HG03439 (cell line): ENCODE measurements around the gene PCSK6.
"Not testable (repeated sequence)": the region's sequence is repeated elsewhere in the genome, so short reads cannot be mapped to it uniquely, and the experiment has no call there.

Source experiments
- ATAC-seq: cut with Tn5 transposase; IDR thresholded peaks from one replicate; pipeline ENCODE4 v1.9.1; 2021; ENCODE audit warnings: mild to moderate bottlenecking, moderate library complexity; ENCODE audit not compliant: unreplicated experiment

PCSK6 gene

DNA sequence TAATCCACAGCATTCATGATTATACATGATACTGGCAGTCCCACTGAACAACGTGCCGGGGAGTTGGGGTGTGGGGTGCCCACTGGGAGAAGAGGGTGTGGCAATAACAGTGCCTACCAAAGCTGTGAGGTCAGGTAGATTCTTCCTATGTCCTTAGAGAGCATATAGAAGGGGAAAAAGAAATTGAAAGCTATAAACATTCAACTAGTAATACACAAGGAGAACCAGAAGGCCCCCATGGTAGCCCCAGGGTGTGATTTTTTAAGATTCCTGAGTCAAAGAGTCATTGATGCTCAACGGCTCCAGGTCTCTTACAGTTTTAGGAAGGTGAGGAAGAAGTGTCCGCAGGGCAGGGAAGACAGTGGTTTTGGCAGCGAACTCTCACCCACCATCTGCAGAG lies 25.8 kb downstream of the PCSK6 start:
- ATAC-seq: not testable (repeated sequence)

DNA sequence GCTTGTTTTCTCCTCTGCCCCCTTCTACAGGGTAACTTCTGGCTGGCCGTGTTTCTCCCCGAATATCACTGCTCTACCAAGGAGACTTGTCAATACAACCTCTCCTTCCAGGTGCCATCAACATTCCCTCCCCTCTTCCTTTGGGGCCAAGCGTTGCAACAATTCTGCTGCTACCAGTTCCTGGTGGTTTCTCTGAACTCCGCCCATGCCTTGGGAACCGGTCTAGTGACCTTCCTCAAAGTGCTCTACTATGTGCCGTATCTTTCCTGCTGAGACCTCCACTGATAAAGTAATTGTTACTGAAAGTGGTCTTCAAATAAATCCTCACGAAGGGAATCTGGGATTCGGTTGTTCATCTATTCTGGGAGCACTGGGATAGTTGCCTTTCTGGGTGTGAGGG lies 26.2 kb downstream of the PCSK6 start:
- no peak for ATAC-seq

DNA sequence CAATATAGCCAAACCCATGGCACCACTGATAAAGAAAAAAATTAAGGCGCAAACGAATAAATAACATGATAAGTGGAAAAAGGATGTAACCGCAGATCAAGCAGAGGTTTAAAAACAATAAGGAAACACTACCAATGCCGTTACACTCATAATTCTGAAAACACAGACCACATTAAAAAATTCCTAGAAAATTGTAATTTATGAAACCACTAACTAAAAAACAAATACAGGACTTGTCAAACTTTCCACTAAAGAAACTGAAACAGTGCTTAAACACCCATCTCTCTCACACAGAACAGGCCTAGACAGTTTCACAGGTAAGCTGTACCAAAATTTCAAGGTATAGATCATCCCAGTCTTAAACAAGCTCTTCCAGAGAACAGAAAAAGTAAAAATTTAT lies 28.4 kb downstream of the PCSK6 start:
- no peak for ATAC-seq

DNA sequence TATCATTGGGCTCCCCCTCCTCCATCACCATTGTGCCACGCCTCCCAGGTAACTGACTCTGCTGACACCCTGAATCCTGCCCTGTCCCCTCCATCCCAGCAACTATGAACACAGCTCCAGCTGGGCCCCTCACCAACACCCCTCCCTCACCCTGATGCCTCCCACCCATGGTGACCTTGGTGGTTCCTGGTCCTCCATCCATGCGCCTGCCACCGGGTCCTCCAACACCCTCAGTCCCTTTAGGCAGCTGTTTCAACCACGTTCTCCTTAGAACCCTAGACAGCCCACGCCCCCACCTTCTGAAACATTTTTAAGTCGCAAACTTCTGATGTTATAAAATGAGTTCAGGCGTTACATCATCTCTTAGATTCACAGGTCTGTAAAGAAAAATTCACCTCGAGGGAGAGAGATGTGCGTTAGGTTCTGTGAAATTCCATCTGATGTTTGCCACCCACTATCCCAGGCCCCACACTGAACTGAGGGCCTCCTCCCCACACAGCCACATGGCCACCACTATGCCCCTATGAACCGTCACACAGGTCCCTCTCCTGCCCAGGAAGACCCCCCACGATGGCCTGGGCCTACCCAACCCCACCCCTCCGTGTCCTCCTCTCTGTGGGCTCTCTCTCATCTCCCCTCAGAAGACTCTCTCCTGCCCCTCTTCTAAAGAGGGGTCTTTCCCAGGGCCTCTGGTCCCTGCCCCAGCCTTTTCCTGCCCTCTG lies 29.8 kb downstream of the PCSK6 start:
- ATAC-seq: no peak

DNA sequence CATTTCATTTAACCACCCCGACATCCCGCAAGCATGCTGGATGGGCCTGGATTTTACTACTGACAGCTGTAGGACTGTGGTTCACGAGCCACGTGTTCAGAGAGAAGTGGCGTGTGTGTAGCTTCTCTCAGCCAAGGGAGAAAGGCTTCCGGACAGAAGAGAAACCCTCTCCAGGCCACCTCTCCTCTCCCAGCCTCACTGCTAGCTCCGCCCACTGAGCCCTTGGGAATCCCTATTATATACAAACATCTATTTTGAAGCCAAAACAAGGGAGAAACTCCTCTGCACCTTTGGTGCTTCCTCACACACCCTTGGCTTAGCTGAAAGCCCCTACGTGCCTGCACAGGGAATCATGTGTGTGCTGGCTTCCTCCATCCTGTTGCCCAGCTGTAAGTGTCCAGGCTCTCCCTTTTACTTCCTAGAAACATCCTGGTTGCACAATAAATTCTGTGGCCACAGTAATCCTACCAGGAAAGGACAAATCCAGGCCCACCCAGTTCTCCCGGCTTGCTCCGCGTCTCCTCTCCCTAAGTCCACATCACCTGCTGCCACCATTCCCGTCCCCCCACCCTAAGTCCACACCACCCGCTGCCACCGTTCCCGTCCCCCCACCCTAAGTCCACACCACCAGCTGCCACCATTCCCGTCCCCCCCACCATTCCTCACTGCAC lies 30.5 kb downstream of the PCSK6 start:
- ATAC-seq: no peak

DNA sequence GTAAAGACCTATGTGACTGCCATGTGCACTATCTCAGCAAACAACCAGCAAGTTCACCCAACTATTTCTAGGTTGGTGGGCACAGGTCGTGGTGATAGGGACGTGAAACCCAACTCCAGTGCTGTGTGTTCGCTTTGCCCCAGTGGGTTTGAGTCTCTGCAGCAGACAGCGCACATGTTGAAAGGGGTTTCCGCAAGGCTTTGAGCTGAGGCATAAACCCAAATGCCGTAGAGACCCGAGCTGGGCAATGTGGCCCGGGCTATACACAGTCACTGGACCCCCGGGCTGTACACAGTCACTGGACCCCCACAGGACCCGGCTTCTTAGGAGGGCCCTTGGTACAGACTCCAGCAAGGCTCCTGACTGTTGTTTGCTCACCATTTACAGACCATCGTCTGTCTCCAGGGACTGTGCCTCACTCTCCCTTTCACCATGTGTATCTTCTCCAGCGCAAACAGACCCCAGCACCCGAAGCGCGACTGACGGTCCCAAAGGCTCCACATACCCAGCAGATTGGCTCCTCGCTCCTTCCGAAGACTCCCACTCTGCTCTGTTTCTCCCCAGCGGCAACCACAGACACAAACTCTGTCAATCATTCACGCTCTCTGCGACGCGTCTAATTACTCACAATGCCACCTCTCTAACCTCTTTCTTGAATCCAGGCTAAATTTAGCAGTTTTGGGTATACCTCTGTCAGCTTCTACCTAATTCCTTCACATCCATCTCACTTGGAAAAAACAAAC lies 31.2 kb downstream of the PCSK6 start:
- ATAC-seq: no peak

DNA sequence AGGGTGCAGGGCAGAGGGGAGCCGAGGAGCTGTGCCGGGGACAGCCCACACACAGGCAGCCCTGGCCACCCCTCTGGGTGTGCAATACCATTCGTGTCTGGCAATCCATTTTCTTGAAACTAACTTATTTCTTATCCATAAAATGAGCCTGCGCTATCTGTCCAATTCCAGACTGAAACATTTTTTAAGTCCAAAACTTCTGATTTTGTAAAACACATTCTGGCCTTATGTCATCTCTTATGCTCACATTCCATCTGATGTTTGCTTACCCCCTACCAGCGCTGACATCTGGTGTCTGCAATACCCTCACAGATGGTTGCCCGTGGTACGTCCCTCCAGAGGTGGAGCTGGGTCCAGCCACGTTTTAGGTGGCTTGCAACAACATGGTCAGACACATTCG lies 31.8 kb downstream of the PCSK6 start:
- ATAC-seq: no peak

DNA sequence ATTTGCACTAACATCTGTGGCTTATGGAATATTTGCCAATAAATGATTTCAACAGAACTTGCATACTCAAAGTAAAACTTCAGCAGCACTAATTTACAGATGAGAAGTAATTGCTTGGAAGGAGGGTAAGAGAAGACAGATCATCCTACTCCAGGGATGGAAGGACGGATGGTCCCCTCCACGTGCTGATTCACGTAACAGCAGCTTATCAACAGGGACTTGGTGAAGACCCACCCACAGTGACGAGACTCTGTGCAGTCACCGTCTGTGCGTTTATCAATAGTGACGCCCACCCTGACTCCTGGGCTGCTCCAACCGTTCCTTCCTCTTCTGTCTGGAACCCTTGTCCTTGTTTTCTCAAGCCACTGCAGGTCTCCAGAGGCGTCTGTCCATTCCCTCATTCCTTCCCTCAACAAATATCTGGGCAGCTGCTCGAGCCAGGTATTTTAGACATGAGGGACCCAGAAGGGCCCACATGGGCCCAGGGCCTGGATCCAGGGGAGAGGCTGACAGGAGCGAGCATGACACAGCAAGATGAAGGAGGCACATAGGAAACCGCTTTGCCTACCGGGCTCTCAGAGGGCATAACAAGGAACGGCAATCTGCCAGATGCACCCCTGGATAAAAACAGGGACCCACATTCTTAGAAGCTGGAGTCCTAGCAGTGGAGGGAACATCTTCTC lies 33.3 kb downstream of the PCSK6 start:
- ATAC-seq: no peak

DNA sequence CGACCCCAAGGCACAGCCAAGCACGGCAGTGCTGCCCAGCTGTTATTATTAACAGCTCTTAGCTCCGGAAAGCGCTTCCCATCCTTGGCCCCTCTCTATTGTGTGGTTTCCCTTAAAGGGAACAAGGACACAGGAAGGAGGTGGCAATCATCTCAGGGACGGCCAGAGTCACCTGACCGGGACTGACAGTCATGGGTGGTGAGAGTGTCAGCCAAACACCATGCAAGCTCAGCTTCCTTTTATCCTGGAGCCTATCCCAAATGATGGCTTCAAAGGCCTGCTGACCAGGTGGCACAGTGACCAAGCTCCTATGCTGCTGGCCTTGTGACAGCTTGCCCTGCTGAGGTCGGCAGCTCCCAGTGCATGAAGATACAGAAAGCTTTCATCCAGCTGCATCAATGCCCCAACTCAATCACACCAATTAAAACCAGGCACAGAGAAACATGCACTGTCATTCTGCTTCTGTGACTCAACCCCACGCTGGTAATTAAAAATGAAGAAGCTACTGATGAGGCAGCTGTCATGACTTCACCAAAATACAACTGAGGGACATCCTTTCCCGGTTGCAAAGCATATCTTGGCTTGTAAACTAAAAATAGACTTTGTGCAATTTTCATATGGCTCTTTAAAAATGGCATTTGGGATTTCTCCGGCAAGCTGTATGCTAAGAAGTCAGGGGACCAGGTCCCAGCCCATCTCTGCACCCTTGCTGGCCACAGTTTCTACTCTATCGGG lies 34.0 kb downstream of the PCSK6 start:
- no peak for ATAC-seq

DNA sequence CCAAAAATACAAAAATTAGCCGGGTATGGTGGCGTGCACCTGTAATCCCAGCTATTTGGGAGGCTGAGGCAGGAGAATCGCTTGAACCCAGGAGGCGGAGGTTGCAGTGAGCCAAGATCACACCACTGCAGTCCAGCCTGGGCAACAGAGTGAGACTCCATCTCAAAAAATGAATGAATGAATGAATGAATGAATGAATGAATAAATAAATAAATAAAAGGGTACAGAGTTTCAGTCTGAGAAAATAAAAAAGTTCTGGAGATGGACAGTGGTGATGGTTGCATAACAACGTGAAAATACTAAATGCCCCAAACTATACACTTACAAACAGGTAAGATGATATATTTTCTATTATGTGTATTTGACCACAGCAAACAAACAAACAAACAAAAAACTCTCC lies 34.7 kb downstream of the PCSK6 start:
- not testable (repeated sequence) for ATAC-seq

DNA sequence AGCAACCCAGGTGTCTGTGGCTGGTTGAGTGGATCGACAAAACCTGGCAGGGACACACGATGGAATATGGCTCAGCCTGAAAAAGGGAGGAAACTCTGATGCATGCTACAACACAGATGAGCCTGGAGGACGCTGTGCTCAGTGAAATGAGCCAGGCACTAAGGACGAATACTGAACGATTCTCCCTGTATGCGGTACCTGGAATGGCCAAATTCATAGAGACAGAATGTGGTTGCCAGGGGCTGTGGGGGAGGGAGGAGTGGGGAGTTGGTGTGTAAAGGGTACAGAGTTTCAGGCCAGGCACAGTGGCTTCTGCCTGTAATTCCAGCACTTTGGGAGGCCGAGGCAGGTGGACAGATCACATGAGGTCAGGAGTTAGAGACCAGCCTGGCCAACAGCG lies 35.1 kb downstream of the PCSK6 start:
- no peak for ATAC-seq

DNA sequence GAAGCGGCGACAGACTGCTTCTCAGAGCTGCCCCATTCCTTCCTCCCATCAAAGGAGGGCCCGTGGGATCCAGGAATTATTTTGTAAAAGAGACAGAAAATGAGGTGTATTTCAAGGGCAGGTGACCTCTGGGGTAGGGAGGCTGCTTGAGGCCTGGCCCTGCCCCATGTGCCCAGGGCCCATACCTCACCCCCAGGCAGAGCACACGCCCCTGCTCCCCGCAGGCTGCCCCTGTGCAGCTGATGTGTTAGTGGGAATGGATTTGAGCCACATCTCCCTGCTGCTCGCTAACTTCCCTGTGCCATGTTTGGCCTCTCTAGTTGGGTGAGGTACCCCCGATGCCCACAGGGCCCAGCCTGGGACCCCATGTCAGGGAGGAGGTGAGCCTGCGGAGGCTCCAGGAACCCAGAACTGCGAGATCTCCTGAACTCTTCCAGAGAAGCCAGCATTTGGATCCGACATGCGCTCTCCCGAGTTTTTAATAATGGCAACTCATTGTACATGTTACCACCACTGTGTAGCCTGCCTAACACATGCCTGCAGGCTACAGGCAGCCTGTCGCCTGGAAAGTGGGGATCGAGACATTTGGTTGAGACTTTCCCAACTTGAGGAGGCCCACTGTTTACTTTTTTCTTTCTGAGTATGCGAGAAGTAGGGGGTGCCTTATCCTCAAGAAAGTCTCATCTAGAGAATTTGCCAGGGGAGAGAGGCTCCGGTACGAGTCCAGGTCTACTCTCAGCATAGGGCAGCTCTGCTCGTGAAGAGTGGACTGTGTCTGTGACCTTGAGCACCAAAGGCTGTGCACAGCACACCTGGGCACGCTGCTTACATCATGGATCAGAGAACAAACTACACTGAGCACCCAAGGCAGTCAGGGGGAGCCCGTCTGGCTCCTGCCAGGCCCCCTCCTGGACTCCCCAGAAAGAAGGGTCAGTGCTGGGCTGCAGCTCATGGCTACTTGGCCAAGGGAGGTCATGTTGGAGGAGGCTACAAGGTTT lies 36.1 kb downstream of the PCSK6 start:
- no peak for ATAC-seq

DNA sequence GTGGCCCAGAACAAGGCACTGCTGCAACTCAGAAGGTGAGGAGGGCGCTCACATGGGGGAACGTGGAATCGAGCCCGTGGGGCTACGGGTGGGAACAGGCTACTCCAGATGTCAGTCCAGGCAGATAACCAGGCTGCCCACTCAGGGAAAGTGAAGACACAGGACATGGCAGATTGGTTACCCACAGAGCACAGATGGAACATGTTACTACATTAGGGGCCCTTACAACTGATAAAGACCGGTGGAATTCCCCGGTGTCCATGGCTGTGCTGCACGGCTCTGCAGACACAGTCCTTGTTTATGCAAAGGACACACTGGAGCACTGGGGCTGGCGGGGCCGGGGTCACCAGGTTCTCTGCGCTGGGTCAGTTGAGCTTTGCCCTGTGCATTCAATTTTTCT lies 36.9 kb downstream of the PCSK6 start:
- no peak for ATAC-seq

DNA sequence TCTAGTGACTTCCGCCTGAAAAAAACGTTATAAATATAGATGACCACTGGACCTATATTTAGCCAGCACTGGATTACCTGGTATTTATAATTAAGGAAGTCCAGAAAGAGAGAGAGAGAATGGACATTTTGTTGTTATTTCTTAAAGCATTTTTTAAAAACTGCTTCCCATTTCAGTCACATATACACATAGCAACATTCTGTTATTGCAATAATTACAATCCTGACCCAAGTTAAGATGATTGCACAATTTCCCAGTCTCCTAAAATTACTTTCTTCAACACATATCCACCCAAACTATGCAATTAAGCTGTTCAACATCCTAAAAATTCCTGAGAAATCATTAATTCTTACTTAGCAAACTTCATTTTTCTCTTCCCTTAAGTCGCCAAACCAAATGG lies 37.7 kb downstream of the PCSK6 start:
- ATAC-seq: no peak

DNA sequence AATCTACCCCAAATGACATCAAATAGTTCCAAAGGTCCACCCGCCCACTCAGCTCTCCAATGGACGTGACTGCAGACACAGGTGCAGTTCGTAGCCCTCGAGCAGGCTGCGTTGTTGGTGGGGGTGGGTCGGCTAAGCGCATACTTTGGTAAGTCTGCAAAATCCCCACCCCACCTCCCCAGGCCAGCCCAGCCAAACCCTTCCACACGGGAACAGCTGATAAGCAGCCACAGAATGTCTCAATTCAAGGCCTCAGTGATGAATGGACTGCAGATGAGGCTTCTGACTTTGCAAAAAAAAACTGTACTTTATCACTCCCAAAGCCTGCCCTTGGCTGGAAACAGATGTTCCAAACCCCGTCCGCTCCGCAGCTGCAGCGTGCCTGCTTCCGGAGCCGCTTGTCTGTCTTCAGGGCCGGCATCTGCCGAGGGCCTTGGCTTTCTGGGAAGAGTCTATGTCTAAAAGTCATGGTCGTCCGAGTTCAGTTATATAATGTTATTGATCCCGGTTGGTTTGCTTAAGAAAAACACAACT lies 38.2 kb downstream of the PCSK6 start:
- no peak for ATAC-seq

DNA sequence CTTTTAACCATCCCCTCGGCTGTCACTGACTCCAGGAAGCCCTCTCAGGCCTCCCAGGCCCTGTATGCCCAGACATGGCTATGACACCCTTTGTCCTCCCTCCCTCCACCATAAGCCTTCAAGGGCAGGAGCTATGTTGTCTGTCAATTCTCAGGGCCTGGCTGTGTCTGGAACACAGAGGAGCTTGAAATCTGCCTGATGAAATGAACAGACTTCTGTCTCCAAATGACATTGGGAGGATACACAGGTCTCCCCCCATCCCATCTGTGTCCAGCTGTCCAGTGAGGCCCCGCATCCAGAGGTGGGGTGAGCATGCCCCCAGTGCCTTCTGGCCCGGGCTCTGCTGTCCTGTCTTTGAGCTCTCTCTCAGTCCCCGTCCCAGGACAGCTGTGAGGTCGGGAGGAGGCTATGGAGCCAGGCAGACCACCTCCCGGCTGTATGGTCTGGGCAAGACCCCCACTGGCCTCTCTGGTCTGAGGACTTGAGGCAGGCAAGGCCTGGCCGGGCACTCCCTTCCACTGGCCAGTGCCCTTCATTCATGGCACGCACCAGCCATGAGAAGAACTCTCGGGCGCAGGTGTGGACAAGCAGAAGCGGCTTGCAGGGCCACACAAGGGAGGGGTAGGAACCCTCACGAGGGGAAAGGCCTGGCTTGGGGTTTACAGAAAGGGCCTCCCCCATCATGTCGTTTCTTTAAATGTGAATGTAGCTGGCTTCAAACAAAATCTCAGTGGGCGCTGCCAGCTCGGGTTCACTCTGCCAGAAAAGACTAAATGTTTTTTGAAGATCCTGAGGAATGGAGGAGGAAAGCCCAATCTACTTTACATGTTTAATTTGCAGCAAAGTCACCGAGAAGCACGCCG lies 38.9 kb downstream of the PCSK6 start:
- no peak for ATAC-seq

DNA sequence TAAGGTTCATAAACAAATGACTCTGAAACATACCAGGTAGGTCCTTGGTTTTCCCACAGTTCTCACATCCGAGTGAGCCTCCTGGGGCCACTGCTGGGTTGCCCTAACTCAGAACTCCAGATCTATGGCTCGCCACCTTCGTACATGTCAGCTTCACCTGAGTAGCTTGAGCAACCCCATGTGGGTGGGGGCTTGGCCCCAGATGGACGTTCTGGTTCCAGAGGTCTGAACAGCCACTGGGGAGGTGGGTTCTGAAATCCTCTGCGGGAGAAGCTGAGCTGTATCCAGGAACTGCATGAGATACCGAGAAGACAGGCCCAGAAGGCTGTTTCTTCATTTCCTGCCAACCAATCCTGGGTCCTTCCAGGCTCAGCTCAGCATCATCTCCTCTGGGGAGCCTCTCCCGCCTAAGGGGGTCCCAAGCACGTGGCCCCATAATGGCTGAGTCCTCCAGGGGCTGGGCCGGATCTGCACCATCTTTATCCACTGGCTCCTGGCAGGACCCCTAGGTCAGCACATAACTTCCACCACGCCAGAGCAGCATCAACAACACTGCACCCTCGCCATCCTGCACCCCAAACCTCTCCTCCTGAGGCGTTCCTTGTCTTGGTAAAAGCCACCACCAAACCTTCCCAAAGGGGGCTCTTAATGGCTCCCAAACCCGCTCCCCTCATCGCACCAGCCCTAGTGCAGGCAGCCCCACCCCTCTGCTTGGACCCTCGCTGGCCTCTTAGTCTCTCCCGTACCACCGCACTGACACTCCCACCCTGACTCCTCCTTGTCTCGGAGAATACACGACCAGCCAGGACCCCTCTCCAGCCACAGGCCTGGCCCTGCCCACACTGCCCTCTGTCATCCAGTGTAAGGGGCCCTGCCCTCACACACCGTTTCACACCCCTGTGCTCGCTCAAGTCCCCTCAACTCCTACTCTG lies 39.8 kb downstream of the PCSK6 start:
- ATAC-seq: no peak
